Measurements from ENCODE around the gene TMEM163. TPM values are rescaled to one million over a fixed set of nuclear protein-coding genes. Genes with fewer than 3 reads are reported as not detected.
"Not testable (repeated sequence)": the region's sequence is repeated elsewhere in the genome, so short reads cannot be mapped to it uniquely, and the experiment has no call there.

TMEM163 gene
- under 1 TPM in 1 of 2 experiments, not detected in 1; 0.12 TPM for total RNA-seq

- H3K4me1 Mint-ChIP-seq (ENCODE audit: low read depth), result peaks cover 15% of the 10 kb centered on the region
- H3K27me3 Mint-ChIP-seq, result peaks cover 46% of the 10 kb centered on the region
- POLR2A ChIA-PET, result no interaction called here
Measured at GRCh38 chr2:134718817-134719814, at the start of gene TMEM163. TMEM163 (minus strand) TSS chr2:134719000.

GRCh38 chr2:134766583-134766982 lies 47.8 kb upstream of the TMEM163 start:
- Mint-ChIP-seq H3K36me3 (no peaks in the 10 kb centered on the region), H3K27ac (no peak overlapping the region), H3K4me3 (no peak overlapping the region), H3K27me3 (peaks cover 18% of the 10 kb centered on the region), H3K9me3 (no peaks in the 10 kb centered on the region), H3K4me1 (ENCODE audit: low read depth) (no peaks in the 10 kb centered on the region)
- intact Hi-C loops (cut with micrococcal nuclease), result no loop called here
- CTCF ChIA-PET, result no interaction called here
- DNase-seq, result no peak
- POLR2A ChIA-PET, result no interaction called here

More at GRCh38 chr2:134718817-134719814, at the start of gene TMEM163:
- intact Hi-C loops (cut with micrococcal nuclease), result no loop called here
- Mint-ChIP-seq H3K4me3 (peak within 1 kb of the TSS; percentile 63), H3K36me3 (no peaks in the 10 kb centered on the region), H3K9me3 (no peaks in the 10 kb centered on the region), H3K27ac (no peak within 1 kb of the TSS)
- DNase-seq, result peak; percentile 27
- CTCF ChIA-PET, result interaction anchor here (1.5 kb wide), 1 partner anchor 268 kb away, joined by 3 read pairs; no protein-coding TSS in a partner anchor

- H3K27ac Mint-ChIP-seq, result no peak overlapping the region
- H3K4me1 Mint-ChIP-seq (ENCODE audit: low read depth), result no peaks in the 10 kb centered on the region
- H3K36me3 Mint-ChIP-seq, result no peaks in the 10 kb centered on the region
- no peaks in the 10 kb centered on the region for H3K9me3 Mint-ChIP-seq
- H3K4me3 Mint-ChIP-seq, result no peak overlapping the region
- intact Hi-C loops (cut with micrococcal nuclease), result no loop called here
- CTCF ChIA-PET, result no interaction called here
- POLR2A ChIA-PET, result interaction anchor here (0.6 kb wide), 1 partner anchor 138 kb away, joined by 5 read pairs; no protein-coding TSS in a partner anchor
- no peak for DNase-seq
- H3K27me3 Mint-ChIP-seq, result peaks cover 18% of the 10 kb centered on the region
Measured at GRCh38 chr2:134765987-134766386, 47.2 kb upstream of the TMEM163 start.

- no peak for DNase-seq
- CTCF ChIA-PET, result no interaction called here
- H3K27ac Mint-ChIP-seq, result no peak overlapping the region
- peaks cover 23% of the 10 kb centered on the region for H3K27me3 Mint-ChIP-seq
- H3K4me3 Mint-ChIP-seq, result no peak overlapping the region
- POLR2A ChIA-PET, result no interaction called here
- no peaks in the 10 kb centered on the region for H3K9me3 Mint-ChIP-seq
- no peaks in the 10 kb centered on the region for H3K36me3 Mint-ChIP-seq
- H3K4me1 Mint-ChIP-seq (ENCODE audit: low read depth), result no peaks in the 10 kb centered on the region
- intact Hi-C loops (cut with micrococcal nuclease), result no loop called here
Measured at GRCh38 chr2:134764164-134764563, 45.4 kb upstream of the TMEM163 start.

GRCh38 chr2:134763164-134763710 lies 44.4 kb upstream of the TMEM163 start:
- Mint-ChIP-seq H3K36me3 (no peaks in the 10 kb centered on the region), H3K4me3 (no peak overlapping the region), H3K9me3 (no peaks in the 10 kb centered on the region), H3K27me3 (peaks cover 23% of the 10 kb centered on the region), H3K4me1 (ENCODE audit: low read depth) (peaks cover 2% of the 10 kb centered on the region), H3K27ac (no peak overlapping the region)
- CTCF ChIA-PET, result no interaction called here
- intact Hi-C loops (cut with micrococcal nuclease), result no loop called here
- POLR2A ChIA-PET, result no interaction called here
- DNase-seq, result no peak

- Mint-ChIP-seq H3K4me3 (no peak overlapping the region), H3K9me3 (no peaks in the 10 kb centered on the region), H3K27me3 (peaks cover 25% of the 10 kb centered on the region), H3K27ac (no peak overlapping the region), H3K36me3 (no peaks in the 10 kb centered on the region), H3K4me1 (ENCODE audit: low read depth) (peaks cover 2% of the 10 kb centered on the region)
- CTCF ChIA-PET, result no interaction called here
- intact Hi-C loops (cut with micrococcal nuclease), result no loop called here
- DNase-seq, result no peak
- POLR2A ChIA-PET, result no interaction called here
Measured at GRCh38 chr2:134762508-134762907, 43.7 kb upstream of the TMEM163 start.

- no peak overlapping the region for H3K4me3 Mint-ChIP-seq
- POLR2A ChIA-PET, result no interaction called here
Measured at GRCh38 chr2:134760385-134760784, 41.6 kb upstream of the TMEM163 start.

GRCh38 chr2:134758633-134759032 lies 39.8 kb upstream of the TMEM163 start:
- intact Hi-C loops (cut with micrococcal nuclease), result no loop called here
- H3K27me3 Mint-ChIP-seq, result peaks cover 31% of the 10 kb centered on the region
- CTCF ChIA-PET, result no interaction called here

More at GRCh38 chr2:134760385-134760784, 41.6 kb upstream of the TMEM163 start:
- H3K27me3 Mint-ChIP-seq, result peaks cover 28% of the 10 kb centered on the region
- no peak overlapping the region for H3K27ac Mint-ChIP-seq
- H3K9me3 Mint-ChIP-seq, result peaks cover 2% of the 10 kb centered on the region
- intact Hi-C loops (cut with micrococcal nuclease), result no loop called here
- CTCF ChIA-PET, result no interaction called here
- no peak for DNase-seq
- peaks cover 4% of the 10 kb centered on the region for H3K36me3 Mint-ChIP-seq
- H3K4me1 Mint-ChIP-seq (ENCODE audit: low read depth), result peaks cover 2% of the 10 kb centered on the region

GRCh38 chr2:134751981-134752380 lies 33.2 kb upstream of the TMEM163 start:
- H3K4me3 Mint-ChIP-seq; H3K27ac Mint-ChIP-seq; intact Hi-C loops (cut with micrococcal nuclease); POLR2A ChIA-PET; H3K9me3 Mint-ChIP-seq; H3K4me1 Mint-ChIP-seq (ENCODE audit: low read depth); DNase-seq; H3K36me3 Mint-ChIP-seq; CTCF ChIA-PET: not testable (repeated sequence)
- H3K27me3 Mint-ChIP-seq, result peaks cover 52% of the 10 kb centered on the region

More at GRCh38 chr2:134758633-134759032, 39.8 kb upstream of the TMEM163 start:
- Mint-ChIP-seq H3K9me3 (peaks cover 2% of the 10 kb centered on the region), H3K4me3 (no peak overlapping the region), H3K4me1 (ENCODE audit: low read depth) (peaks cover 2% of the 10 kb centered on the region), H3K27ac (no peak overlapping the region), H3K36me3 (peaks cover 4% of the 10 kb centered on the region)
- DNase-seq, result no peak
- POLR2A ChIA-PET, result no interaction called here

GRCh38 chr2:134745546-134745945 lies 26.7 kb upstream of the TMEM163 start:
- no peak for DNase-seq
- Mint-ChIP-seq H3K27me3 (peaks cover 21% of the 10 kb centered on the region), H3K9me3 (peaks cover 2% of the 10 kb centered on the region), H3K4me1 (ENCODE audit: low read depth) (peaks cover 8% of the 10 kb centered on the region), H3K4me3 (no peak overlapping the region), H3K27ac (no peak overlapping the region), H3K36me3 (no peaks in the 10 kb centered on the region)
- CTCF ChIA-PET, result no interaction called here
- intact Hi-C loops (cut with micrococcal nuclease), result no loop called here
- POLR2A ChIA-PET, result no interaction called here

- POLR2A ChIA-PET, result no interaction called here
- Mint-ChIP-seq H3K9me3 (peaks cover 2% of the 10 kb centered on the region), H3K36me3 (no peaks in the 10 kb centered on the region), H3K4me1 (ENCODE audit: low read depth) (peaks cover 8% of the 10 kb centered on the region), H3K27ac (no peak overlapping the region), H3K27me3 (peaks cover 16% of the 10 kb centered on the region), H3K4me3 (no peak overlapping the region)
- DNase-seq, result no peak
- intact Hi-C loops (cut with micrococcal nuclease), result no loop called here
- CTCF ChIA-PET, result no interaction called here
Measured at GRCh38 chr2:134745023-134745422, 26.2 kb upstream of the TMEM163 start.

- intact Hi-C loops (cut with micrococcal nuclease), result no loop called here
- ChIA-PET CTCF (no interaction called here), POLR2A (no interaction called here)
- Mint-ChIP-seq H3K27ac (no peak overlapping the region), H3K27me3 (peaks cover 20% of the 10 kb centered on the region), H3K36me3 (no peaks in the 10 kb centered on the region), H3K4me1 (ENCODE audit: low read depth) (peaks cover 3% of the 10 kb centered on the region), H3K9me3 (no peaks in the 10 kb centered on the region), H3K4me3 (no peak overlapping the region)
- DNase-seq, result no peak
Measured at GRCh38 chr2:134739879-134740301, 21.1 kb upstream of the TMEM163 start.
